Stomach (tissue), 9 donors: ENCODE measurements around the gene RNF175. TPM values are rescaled to one million over a fixed set of nuclear protein-coding genes. Genes with fewer than 3 reads are reported as not detected.

Source experiments
- DNase-seq, 2 donors: peaks; one replicate each; pipeline versions ENCODE4 v3.0.0 to v3.0.0-alpha.2; 2013 to 2019
- H3K27ac ChIP-seq, 5 donors: fragments of 200-600 bp in 4 of 5; sonication (generic) in 4 of 5; one replicate each; pipeline ENCODE4 v1.5.1; 2013 to 2019; ENCODE audit warnings: mild to moderate bottlenecking in 1 of 5, moderate library complexity in 1 of 5
- H3K27me3 ChIP-seq, 3 donors: fragments of 200-600 bp; sonication (generic); one replicate each; pipeline ENCODE4 v1.5.1; 2017 to 2019; ENCODE audit warnings: mixed run types in 1 of 3
- H3K36me3 ChIP-seq, 4 donors: fragments of 200-600 bp; sonication (generic); 1 replicate in 3 of 4; 2 replicates in 1 of 4; pipeline ENCODE4 v1.5.1; 2016 to 2019
- H3K4me1 ChIP-seq, 4 donors: fragments of 200-600 bp; sonication (generic); one replicate each; pipeline ENCODE4 v1.5.1; 2016 to 2019
- H3K4me3 ChIP-seq, 4 donors: fragments of 200-600 bp; sonication (generic) in 3 of 4; one replicate each; pipeline ENCODE4 v1.5.1; 2016 to 2019; ENCODE audit warnings: mild to moderate bottlenecking in 1 of 4
- H3K9me3 ChIP-seq, 4 donors: fragments of 200-600 bp; sonication (generic); one replicate each; pipeline ENCODE4 v1.5.1; 2016 to 2019
- EP300 ChIP-seq: sonication (generic); formaldehyde crosslinking; IDR thresholded peaks from one replicate; pipeline ENCODE4 v1.6.1; 2017; ENCODE audit warnings: antibody characterized with exemption
- POLR2A ChIP-seq, 4 donors: fragments of 450-650 bp; IDR thresholded peaks; one replicate each; pipeline ENCODE4 v1.6.1; 2016; ENCODE audit warnings: antibody characterized with exemption in 4 of 4, control low read depth in 2 of 4, mild to moderate bottlenecking in 1 of 4, moderate library complexity in 1 of 4
- POLR2AphosphoS5 ChIP-seq, 3 donors: sonication (generic); formaldehyde crosslinking; IDR thresholded peaks; one replicate each; pipeline ENCODE4 v1.6.1; 2016; ENCODE audit warnings: antibody characterized with exemption in 3 of 3
- WGBS, 5 donors: extraction: QIAGEN DNeasy Blood & Tissue Kit in 3 of 5; methylation state at CpG; one replicate each; pipeline versions ENCODE4 v1.1.5 to v1.1.7; 2013 to 2018; 5-methylcytosine and 5-hydroxymethylcytosine counted together
- intact Hi-C: fragments of 100-400 bp; cut with DNase I; formaldehyde crosslinking; loops from one replicate; pipeline ENCODE4 v1.15.1; 2023; ENCODE audit warnings: low total_unique reads
- polyA plus RNA-seq, 3 donors: library from polyadenylated mRNA; stranded (reverse); fragments of 200-250 nt; gene quantifications; one replicate each; pipeline ENCODE4 v1.2.3, GENCODE V29; 2013
- total RNA-seq, 5 donors: library from RNA; depleted of rRNA; stranded (reverse); fragments of >200 nt; gene quantifications; one replicate each; pipeline versions ENCODE4 v1.1.0 to v1.2.3, GENCODE V29; 2014 to 2016
- TF ChIP-seq, protein P1 (sequence below), 7 experiments: fragments of 450-650 bp in 4 of 7; fragments of 200-600 bp in 3 of 7; sonication (generic) in 3 of 7; IDR thresholded peaks; one replicate each; pipeline ENCODE4 v1.5.1; 2016 to 2019; ENCODE audit warnings: antibody characterized with exemption in 7 of 7, control low read depth in 2 of 7, mild to moderate bottlenecking in 1 of 7
- donor health status: healthy with polysubstance abuse.
- donor health status: Bipolar disorder and iron deficiency.
- donor health status: healthy.

Gene RNF175
- total and polyA plus RNA-seq, 8 donors, result 1.3 TPM; not detected in 7

DNA sequence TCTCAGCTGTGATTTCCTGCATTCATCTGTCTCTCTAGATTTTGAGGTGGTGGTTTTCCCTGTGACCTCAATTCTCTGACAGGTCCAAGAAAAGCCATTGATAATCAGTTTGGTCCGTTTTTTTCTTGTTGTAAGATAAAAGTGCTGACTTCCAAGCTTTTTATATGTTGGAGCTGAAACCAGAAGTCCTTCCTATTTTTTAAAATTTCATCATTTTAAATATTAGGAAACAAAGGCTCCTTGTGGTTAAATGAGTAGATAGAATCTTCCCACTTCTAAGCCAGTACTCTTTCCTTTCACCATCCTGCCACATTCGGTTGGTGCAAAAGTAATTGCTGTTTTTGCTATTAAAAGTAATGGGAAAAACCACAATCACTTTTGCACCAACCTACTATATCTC, 18.3 kb downstream of the RNF175 start:
- H3K27me3 ChIP-seq, result no peaks in the 10 kb centered on the region
- H3K36me3 ChIP-seq, result no peaks in the 10 kb centered on the region
- no peak overlapping the region for H3K4me3 ChIP-seq
- WGBS, 5 donors, result 64 to 81% (median 72%) methylated on average over 2 of the region's 2 CpGs
- H3K27ac ChIP-seq, result no peak overlapping the region
- TF ChIP-seq POLR2A (IDR thresholded peaks at IDR 0.05) (no peak), EP300 (no peak), POLR2AphosphoS5 (IDR thresholded peaks at IDR 0.05) (no peak)
- H3K9me3 ChIP-seq, result peaks cover 0 to 15% (median 7%) of the 10 kb centered on the region in 4 donors
- intact Hi-C loops, result no loop called here
- DNase-seq, result no peak
- H3K4me1 ChIP-seq, result no peaks in the 10 kb centered on the region

DNA sequence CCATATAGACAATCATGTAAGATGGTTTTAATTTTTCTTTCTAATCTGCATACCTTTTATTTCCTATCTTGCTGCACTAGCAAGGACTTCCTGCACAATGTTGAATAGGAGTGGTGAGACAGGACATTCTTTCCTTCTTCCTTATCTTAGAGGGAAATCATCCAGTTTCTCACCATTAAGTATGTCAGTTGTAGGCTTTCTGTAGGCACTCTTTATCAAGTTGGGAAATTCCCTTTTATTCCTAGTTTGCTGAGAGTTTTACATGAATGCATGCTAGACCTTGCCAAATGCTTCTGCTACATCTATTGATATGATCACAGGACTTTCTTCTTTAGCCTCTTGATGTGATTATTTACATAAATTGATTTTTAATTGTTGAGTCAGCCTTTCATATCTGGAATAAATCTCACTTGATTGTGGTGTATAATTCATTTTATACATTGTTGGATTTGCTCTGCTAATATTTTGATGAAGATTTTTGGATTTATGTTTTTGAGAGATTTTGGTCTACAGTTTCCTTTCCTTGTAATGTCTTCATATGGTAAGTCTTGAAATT, 23.8 kb downstream of the RNF175 start:
- peaks cover 0 to 11% (median 4%) of the 10 kb centered on the region in 4 donors for H3K9me3 ChIP-seq
- no peaks in the 10 kb centered on the region for H3K36me3 ChIP-seq
- intact Hi-C loops, result no loop called here
- H3K4me1 ChIP-seq, result no peaks in the 10 kb centered on the region
- no peak overlapping the region for H3K4me3 ChIP-seq
- DNase-seq, result no peak
- no peak overlapping the region for H3K27ac ChIP-seq
- no peaks in the 10 kb centered on the region for H3K27me3 ChIP-seq
- no peak for TF ChIP-seq EP300
- TF ChIP-seq, protein P1, sequence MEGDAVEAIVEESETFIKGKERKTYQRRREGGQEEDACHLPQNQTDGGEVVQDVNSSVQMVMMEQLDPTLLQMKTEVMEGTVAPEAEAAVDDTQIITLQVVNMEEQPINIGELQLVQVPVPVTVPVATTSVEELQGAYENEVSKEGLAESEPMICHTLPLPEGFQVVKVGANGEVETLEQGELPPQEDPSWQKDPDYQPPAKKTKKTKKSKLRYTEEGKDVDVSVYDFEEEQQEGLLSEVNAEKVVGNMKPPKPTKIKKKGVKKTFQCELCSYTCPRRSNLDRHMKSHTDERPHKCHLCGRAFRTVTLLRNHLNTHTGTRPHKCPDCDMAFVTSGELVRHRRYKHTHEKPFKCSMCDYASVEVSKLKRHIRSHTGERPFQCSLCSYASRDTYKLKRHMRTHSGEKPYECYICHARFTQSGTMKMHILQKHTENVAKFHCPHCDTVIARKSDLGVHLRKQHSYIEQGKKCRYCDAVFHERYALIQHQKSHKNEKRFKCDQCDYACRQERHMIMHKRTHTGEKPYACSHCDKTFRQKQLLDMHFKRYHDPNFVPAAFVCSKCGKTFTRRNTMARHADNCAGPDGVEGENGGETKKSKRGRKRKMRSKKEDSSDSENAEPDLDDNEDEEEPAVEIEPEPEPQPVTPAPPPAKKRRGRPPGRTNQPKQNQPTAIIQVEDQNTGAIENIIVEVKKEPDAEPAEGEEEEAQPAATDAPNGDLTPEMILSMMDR (IDR thresholded peaks at IDR 0.05), result no peak
- no peak for TF ChIP-seq POLR2AphosphoS5 (IDR thresholded peaks at IDR 0.05)

DNA sequence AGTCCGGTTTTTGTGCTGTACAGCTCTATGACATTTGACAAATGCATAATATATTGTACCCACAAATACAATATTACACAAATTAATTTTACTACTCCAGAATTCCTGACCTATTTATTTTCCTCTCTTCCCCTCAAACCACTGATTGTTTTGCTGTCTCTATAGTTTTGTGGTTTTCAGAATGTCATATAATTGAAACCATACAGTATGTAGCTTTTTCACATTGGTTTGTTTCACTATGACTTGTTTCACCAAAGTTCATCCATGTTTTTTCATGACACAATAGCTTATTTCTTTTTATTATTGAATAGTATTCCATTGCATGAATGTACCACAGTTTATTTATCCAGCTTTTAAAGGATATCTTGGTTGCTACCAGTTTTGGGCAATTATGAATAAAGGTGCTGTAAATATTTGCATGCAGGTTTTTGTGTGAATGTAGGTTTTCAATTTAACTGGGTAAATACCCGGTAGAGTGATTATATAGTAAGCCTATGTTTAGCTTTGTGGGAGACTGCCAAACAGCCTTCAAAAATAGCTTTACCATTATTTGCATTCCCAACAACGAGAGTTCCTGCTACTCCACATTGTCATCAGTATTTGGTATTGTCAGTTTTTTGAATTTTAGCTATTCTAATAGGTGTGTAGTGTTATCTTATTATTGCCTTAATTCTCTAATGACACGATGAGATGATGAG, 25.9 kb downstream of the RNF175 start:
- intact Hi-C loops, result no loop called here
- H3K9me3 ChIP-seq, result peaks cover 0 to 4% (median 0%) of the 10 kb centered on the region in 4 donors
- DNase-seq, result no peak
- no peaks in the 10 kb centered on the region for H3K27me3 ChIP-seq
- no peaks in the 10 kb centered on the region for H3K4me1 ChIP-seq
- H3K4me3 ChIP-seq, result no peak overlapping the region
- H3K27ac ChIP-seq, result no peak overlapping the region
- WGBS, 5 donors, result 49 to 58% (median 56%) methylated on average over 4 of the region's 4 CpGs
- no peaks in the 10 kb centered on the region for H3K36me3 ChIP-seq
- TF ChIP-seq, protein P1 (IDR thresholded peaks at IDR 0.05), result no peak
- TF ChIP-seq EP300, result no peak
- no peak for TF ChIP-seq POLR2A (IDR thresholded peaks at IDR 0.05)
- no peak for TF ChIP-seq POLR2AphosphoS5 (IDR thresholded peaks at IDR 0.05)

DNA sequence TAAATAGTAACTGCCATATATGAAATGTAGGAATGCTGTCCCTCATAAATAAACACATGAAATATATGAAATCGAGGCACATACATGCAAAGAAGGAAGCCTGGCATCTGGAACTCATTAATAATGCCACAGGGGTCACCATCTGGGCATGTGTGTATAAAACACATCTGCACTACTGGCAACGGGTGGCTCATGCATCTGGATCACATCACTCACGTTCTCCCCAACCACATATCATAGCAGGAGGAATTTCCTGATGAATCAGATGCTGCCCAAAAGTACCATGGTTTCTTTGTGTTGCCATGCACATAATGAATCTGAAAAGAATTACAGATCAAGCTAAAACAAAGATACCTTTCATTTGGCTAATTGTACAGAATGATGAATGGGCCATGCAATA, 28.6 kb downstream of the RNF175 start:
- no peak overlapping the region for H3K27ac ChIP-seq
- WGBS, 5 donors, result 27 to 64% (median 42%) methylated on average over 3 of the region's 3 CpGs

More for the DNA sequence above, 28.6 kb downstream of the RNF175 start:
- TF ChIP-seq POLR2AphosphoS5 (IDR thresholded peaks at IDR 0.05) (no peak), EP300 (no peak), POLR2A (IDR thresholded peaks at IDR 0.05) (no peak)
- TF ChIP-seq, protein P1 (IDR thresholded peaks at IDR 0.05), result no peak
- H3K9me3 ChIP-seq, result no peaks in the 10 kb centered on the region
- H3K36me3 ChIP-seq, result no peaks in the 10 kb centered on the region
- H3K4me3 ChIP-seq, result no peak overlapping the region
- DNase-seq, result peak in 1 of 2 donors; percentile 44
- intact Hi-C loops, result no loop called here
- H3K4me1 ChIP-seq, result no peaks in the 10 kb centered on the region
- no peaks in the 10 kb centered on the region for H3K27me3 ChIP-seq
